ENCODE data around the gene MOV10L1.

- TF ChIP-seq EZH2phosphoT487 (IDR thresholded peaks at IDR 0.05; ENCODE audit: low read depth) = no peak
- no peak for TF ChIP-seq CTCF (IDR thresholded peaks at IDR 0.05; ENCODE audit: low read depth, low read length)
Measured at GRCh38 chr22:50171319-50171964, 81.6 kb downstream of the MOV10L1 start.
